GM12878 (cell line): ENCODE data around the gene KLHDC9. TPM values are rescaled to one million over a fixed set of nuclear protein-coding genes. Genes with fewer than 3 reads are reported as not detected.

Source experiments
- BMI1 ChIP-seq: fragments of 450-650 bp; IDR thresholded peaks from 2 replicates; pipeline ENCODE4 v1.6.1; 2016; ENCODE audit warnings: mild to moderate bottlenecking, moderate library complexity, borderline replicate concordance
- BRCA1 ChIP-seq: IDR thresholded peaks from 2 replicates; pipeline ENCODE4 v1.6.1; 2011; ENCODE audit warnings: low read depth, low read length, improper control_type of control experiment
- CBFB ChIP-seq: IDR thresholded peaks from 2 replicates; pipeline ENCODE4 v1.6.1; 2016; ENCODE audit warnings: antibody characterized with exemption, low read depth
- DPF2 ChIP-seq: fragments of 450-650 bp; IDR thresholded peaks from 2 replicates; pipeline ENCODE4 v1.6.1; 2017; ENCODE audit warnings: mild to moderate bottlenecking
- EZH2 ChIP-seq: IDR thresholded peaks from 2 replicates; pipeline ENCODE4 v1.6.1; 2012; ENCODE audit warnings: low read depth, mild to moderate bottlenecking, control low read depth, inconsistent platforms, low read length, borderline replicate concordance; ENCODE audit not compliant: control insufficient read depth
- FOS ChIP-seq: IDR thresholded peaks from 3 replicates; pipeline ENCODE4 v1.6.1; 2011; ENCODE audit warnings: borderline replicate concordance; ENCODE audit not compliant: insufficient read length; ENCODE audit errors: extremely low read depth
- MEF2B ChIP-seq: fragments of 450-650 bp; IDR thresholded peaks from 2 replicates; pipeline ENCODE4 v1.6.1; 2018; ENCODE audit warnings: mild to moderate bottlenecking, moderate library complexity; ENCODE audit not compliant: partially characterized antibody, poor library complexity, severe bottlenecking
- MYC ChIP-seq: IDR thresholded peaks from 2 replicates; pipeline ENCODE4 v1.6.1; 2011; ENCODE audit warnings: mild to moderate bottlenecking, low read length, moderate library complexity, inconsistent platforms; ENCODE audit not compliant: insufficient read depth, insufficient replicate concordance, insufficient read length, severe bottlenecking
- PAX5 ChIP-seq: IDR thresholded peaks from 2 replicates; pipeline ENCODE4 v1.6.1; 2011; ENCODE audit warnings: low read depth, low read length, borderline replicate concordance
- POU2F2 ChIP-seq: IDR thresholded peaks from 3 replicates; pipeline ENCODE4 v1.6.1; 2011; ENCODE audit warnings: low read depth, mild to moderate bottlenecking, low read length, borderline replicate concordance
- SMAD5 ChIP-seq: IDR thresholded peaks from 2 replicates; pipeline ENCODE4 v1.6.1; 2016; ENCODE audit warnings: antibody characterized with exemption, low read depth
- SRF ChIP-seq, 2 experiments: IDR thresholded peaks; 2 replicates each; pipeline ENCODE4 v1.6.1; 2011; ENCODE audit warnings: low read depth in 2 of 2, low read length in 2 of 2, mild to moderate bottlenecking in 1 of 2, moderate library complexity in 1 of 2
- STAT1 ChIP-seq: fragments of 450-650 bp; conservative IDR thresholded peaks from 2 replicates; pipeline ENCODE4 v1.6.1; 2014; ENCODE audit warnings: antibody characterized with exemption, mild to moderate bottlenecking
- ZNF24 ChIP-seq: fragments of 450-650 bp; IDR thresholded peaks from 2 replicates; pipeline ENCODE4 v1.6.1; 2017; ENCODE audit warnings: antibody characterized with exemption, mild to moderate bottlenecking
- polyA plus RNA-seq, 11 experiments: library from polyadenylated mRNA; depleted of rRNA in 4 of 11; unstranded in 6 of 11; stranded (reverse) in 5 of 11; fragments of >200 nt; fragmentation: Nextera tagmentation in 4 of 11; fragmentation: Illumina TruSeq in 1 of 11; extraction: Ambion mirVana in 4 of 11; extraction: Trizol in 1 of 11; gene quantifications; 1 replicate in 1 of 11; 2 replicates in 10 of 11; pipeline versions ENCODE4 v1.2.1 to v1.2.3, GENCODE V29; 2011 to 2016; ENCODE audit warnings: inconsistent platforms in 2 of 11, missing spikeins in 2 of 11, low read depth in 1 of 11
- total RNA-seq, 4 experiments: library from RNA; depleted of rRNA in 3 of 4; stranded (reverse); fragments of >200 nt in 3 of 4; fragmentation: Illumina TruSeq in 1 of 4; extraction: Trizol in 1 of 4; gene quantifications; 2 replicates each; pipeline versions ENCODE4 v1.2.1 to v1.2.3, GENCODE V29; 2013 to 2021
- TF ChIP-seq, protein P1 (sequence below): IDR thresholded peaks from 2 replicates; pipeline ENCODE4 v1.6.1; 2012; ENCODE audit warnings: low read depth, low read length, improper control_type of control experiment
- TF ChIP-seq, protein P2 (sequence below): IDR thresholded peaks from 2 replicates; pipeline ENCODE4 v1.6.1; 2012; ENCODE audit warnings: mild to moderate bottlenecking, low read depth, low read length
- TF ChIP-seq, protein P3 (sequence below): fragments of 450-650 bp; formaldehyde crosslinking; IDR thresholded peaks from 2 replicates; pipeline ENCODE4 v1.4.0; 2020; ENCODE audit warnings: mild to moderate bottlenecking, moderate library complexity

Gene KLHDC9
- total and polyA plus RNA-seq, 10 of the 15 experiments (the other 5 are each of a cell fraction or from before 2014, with no cell fraction given): 0.66 to 4.9 (median 2.6) TPM

DNA sequence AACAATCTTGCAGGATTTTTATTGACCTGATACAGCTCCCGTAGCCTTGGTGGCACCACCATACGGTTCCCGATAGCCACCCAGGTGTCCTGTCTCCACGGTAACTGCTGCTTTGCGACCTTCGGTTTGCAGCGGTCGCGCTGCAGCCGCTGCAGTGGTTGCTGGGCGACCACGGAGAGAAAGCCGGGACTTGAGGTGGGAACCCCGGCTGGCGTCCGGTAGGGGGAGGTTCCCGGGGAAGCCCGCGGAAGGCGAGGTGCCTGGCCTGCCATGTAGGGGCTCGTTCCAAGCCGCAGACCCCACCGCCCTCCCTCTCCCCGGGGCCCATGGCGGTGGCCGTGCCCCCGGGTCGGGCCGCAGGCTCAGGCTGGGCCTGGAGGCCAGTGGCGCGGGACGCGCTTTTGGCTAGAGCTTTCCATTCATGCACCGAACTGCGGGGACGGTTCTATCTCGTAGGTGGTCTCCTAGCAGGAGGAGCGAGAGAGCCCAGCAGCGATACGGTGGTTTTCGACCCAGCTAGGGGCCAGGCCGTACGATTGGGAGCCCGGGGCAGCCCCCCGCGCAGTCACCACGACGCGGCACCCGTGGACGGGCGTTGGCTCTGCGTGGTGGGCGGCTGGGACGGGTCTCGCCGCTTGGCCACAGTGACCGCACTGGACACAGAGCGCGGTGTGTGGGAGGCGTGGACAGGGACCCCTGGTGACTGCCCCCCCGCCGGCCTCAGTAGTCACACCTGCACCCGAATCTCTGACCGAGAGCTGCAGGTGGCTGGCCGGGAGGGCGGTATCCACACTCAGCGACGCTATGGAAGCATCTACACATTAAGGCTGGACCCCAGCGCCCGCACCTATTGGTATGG lies at the start of gene KLHDC9 (continued):
- no peak for TF ChIP-seq SMAD5
- TF ChIP-seq, protein P1, sequence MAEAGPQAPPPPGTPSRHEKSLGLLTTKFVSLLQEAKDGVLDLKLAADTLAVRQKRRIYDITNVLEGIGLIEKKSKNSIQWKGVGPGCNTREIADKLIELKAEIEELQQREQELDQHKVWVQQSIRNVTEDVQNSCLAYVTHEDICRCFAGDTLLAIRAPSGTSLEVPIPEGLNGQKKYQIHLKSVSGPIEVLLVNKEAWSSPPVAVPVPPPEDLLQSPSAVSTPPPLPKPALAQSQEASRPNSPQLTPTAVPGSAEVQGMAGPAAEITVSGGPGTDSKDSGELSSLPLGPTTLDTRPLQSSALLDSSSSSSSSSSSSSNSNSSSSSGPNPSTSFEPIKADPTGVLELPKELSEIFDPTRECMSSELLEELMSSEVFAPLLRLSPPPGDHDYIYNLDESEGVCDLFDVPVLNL: no peak
- no peak for TF ChIP-seq EZH2
- TF ChIP-seq STAT1: no peak
- TF ChIP-seq, protein P2, sequence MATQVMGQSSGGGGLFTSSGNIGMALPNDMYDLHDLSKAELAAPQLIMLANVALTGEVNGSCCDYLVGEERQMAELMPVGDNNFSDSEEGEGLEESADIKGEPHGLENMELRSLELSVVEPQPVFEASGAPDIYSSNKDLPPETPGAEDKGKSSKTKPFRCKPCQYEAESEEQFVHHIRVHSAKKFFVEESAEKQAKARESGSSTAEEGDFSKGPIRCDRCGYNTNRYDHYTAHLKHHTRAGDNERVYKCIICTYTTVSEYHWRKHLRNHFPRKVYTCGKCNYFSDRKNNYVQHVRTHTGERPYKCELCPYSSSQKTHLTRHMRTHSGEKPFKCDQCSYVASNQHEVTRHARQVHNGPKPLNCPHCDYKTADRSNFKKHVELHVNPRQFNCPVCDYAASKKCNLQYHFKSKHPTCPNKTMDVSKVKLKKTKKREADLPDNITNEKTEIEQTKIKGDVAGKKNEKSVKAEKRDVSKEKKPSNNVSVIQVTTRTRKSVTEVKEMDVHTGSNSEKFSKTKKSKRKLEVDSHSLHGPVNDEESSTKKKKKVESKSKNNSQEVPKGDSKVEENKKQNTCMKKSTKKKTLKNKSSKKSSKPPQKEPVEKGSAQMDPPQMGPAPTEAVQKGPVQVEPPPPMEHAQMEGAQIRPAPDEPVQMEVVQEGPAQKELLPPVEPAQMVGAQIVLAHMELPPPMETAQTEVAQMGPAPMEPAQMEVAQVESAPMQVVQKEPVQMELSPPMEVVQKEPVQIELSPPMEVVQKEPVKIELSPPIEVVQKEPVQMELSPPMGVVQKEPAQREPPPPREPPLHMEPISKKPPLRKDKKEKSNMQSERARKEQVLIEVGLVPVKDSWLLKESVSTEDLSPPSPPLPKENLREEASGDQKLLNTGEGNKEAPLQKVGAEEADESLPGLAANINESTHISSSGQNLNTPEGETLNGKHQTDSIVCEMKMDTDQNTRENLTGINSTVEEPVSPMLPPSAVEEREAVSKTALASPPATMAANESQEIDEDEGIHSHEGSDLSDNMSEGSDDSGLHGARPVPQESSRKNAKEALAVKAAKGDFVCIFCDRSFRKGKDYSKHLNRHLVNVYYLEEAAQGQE: no peak
- TF ChIP-seq BRCA1: no peak
- no peak for TF ChIP-seq FOS
- 0 out of 2 replicates have a peak, but pooled peaks have one; percentile 44 for TF ChIP-seq CBFB
- TF ChIP-seq, protein P3, sequence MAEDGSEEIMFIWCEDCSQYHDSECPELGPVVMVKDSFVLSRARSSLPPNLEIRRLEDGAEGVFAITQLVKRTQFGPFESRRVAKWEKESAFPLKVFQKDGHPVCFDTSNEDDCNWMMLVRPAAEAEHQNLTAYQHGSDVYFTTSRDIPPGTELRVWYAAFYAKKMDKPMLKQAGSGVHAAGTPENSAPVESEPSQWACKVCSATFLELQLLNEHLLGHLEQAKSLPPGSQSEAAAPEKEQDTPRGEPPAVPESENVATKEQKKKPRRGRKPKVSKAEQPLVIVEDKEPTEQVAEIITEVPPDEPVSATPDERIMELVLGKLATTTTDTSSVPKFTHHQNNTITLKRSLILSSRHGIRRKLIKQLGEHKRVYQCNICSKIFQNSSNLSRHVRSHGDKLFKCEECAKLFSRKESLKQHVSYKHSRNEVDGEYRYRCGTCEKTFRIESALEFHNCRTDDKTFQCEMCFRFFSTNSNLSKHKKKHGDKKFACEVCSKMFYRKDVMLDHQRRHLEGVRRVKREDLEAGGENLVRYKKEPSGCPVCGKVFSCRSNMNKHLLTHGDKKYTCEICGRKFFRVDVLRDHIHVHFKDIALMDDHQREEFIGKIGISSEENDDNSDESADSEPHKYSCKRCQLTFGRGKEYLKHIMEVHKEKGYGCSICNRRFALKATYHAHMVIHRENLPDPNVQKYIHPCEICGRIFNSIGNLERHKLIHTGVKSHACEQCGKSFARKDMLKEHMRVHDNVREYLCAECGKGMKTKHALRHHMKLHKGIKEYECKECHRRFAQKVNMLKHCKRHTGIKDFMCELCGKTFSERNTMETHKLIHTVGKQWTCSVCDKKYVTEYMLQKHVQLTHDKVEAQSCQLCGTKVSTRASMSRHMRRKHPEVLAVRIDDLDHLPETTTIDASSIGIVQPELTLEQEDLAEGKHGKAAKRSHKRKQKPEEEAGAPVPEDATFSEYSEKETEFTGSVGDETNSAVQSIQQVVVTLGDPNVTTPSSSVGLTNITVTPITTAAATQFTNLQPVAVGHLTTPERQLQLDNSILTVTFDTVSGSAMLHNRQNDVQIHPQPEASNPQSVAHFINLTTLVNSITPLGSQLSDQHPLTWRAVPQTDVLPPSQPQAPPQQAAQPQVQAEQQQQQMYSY (CRISPR knock-in tag): no peak
- no peak for TF ChIP-seq ZNF24
- peak in 1 of 2 experiments; percentile 75; a peak in 1 of 4 replicates for TF ChIP-seq SRF (IDR thresholded peaks at IDR 0.05; ENCODE audit: low read depth in 2 of 2, low read length in 2 of 2)
- peak; percentile 94 for TF ChIP-seq BMI1
- peak; percentile 57; the same call in 1 of the 2 replicates for TF ChIP-seq PAX5
- no peak for TF ChIP-seq MEF2B
- no peak for TF ChIP-seq MYC
- peak; percentile 35; the same call in 1 of the 2 replicates for TF ChIP-seq DPF2
- TF ChIP-seq POU2F2: peak; percentile 11; the same call in 1 of the 3 replicates
